ENCODE data around the gene CEACAM16. TPM values are rescaled to one million over a fixed set of nuclear protein-coding genes. Genes with fewer than 3 reads are reported as not detected.
A peak's percentile ranks its signal among the peaks of the same experiment; 100 is the strongest.

Gene CEACAM16
- total RNA-seq, 4 donors from 2014 or later: not detected

DNA sequence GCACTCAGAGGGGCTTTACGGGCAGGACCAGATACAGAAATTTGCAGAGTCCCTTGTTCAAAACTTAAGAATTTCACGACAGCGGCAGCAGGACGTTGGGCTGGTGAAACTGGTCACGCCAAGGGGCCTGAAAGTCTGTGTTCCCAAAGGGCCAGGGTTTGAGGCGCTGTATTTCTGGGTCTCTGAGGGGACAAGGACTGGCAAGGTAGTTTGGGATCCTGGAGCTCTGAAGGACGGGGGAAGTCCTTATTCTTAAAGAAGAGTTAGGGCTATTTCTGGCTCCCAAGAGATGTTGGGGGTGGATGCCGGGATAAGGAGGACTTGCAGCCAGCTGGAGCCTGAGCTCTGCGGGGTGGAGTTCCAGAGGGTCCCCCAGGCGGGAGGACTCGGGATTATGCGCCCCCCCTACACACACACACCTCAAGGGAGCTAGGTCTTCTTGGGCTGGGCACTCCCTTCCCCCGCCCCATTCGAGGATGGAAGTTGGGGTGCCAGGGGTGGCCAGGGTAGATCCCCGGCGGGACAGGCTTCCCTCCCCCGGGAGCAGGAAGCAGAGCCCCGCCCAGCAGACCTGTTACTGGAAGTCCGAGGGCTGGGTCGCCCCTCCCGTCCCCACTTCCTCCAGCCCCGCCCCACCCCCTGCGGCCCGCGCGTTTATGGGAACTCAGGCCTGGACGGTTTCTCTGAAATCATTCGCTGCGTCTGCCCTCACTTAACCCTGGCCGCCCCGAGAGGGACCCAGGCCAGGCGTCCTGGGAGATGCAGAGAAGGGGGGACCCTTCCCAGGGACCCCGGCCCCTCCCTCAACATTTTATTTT is 55.2 kb downstream of the CEACAM16 start:
- TF ChIP-seq, protein P1, sequence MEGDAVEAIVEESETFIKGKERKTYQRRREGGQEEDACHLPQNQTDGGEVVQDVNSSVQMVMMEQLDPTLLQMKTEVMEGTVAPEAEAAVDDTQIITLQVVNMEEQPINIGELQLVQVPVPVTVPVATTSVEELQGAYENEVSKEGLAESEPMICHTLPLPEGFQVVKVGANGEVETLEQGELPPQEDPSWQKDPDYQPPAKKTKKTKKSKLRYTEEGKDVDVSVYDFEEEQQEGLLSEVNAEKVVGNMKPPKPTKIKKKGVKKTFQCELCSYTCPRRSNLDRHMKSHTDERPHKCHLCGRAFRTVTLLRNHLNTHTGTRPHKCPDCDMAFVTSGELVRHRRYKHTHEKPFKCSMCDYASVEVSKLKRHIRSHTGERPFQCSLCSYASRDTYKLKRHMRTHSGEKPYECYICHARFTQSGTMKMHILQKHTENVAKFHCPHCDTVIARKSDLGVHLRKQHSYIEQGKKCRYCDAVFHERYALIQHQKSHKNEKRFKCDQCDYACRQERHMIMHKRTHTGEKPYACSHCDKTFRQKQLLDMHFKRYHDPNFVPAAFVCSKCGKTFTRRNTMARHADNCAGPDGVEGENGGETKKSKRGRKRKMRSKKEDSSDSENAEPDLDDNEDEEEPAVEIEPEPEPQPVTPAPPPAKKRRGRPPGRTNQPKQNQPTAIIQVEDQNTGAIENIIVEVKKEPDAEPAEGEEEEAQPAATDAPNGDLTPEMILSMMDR (IDR thresholded peaks at IDR 0.05): no peak
- peak; percentile 21 to 78 for TF ChIP-seq POLR2A (IDR thresholded peaks at IDR 0.05)

DNA sequence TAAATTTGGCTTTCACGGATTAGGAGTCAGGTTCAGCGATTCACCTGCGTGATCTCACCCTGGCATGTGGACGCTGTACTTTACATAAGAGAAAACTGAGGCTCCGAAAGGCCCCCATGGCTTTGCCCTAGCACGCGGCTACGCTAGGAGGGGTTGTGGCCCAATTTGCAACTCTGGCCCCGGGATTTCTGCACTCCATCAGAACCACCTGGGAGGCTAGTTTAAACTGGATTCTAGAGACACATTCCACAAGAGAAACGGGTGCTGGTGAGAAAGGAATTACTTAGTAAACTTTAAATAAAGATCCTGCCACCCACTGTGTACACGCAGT is 55.8 kb downstream of the CEACAM16 start:
- DNase-seq: no peak
- peak overlapping the region; percentile 37 to 55 (median 50) for H3K4me3 ChIP-seq
- H3K27ac ChIP-seq: peak overlapping the region; percentile 80 to 95 (median 90)
- peaks cover 15 to 77% (median 26%) of the 10 kb centered on the region in 4 donors for H3K4me1 ChIP-seq
- no peaks in the 10 kb centered on the region for H3K9me3 ChIP-seq
- TF ChIP-seq, protein P1 (IDR thresholded peaks at IDR 0.05): no peak
- TF ChIP-seq POLR2A (IDR thresholded peaks at IDR 0.05): no peak
- H3K36me3 ChIP-seq: peaks cover 0 to 59% (median 0%) of the 10 kb centered on the region in 3 donors
- no peaks in the 10 kb centered on the region for H3K27me3 ChIP-seq

More for the DNA sequence above, 55.2 kb downstream of the CEACAM16 start:
- Histone ChIP-seq H3K4me3 (peak overlapping the region; percentile 37 to 55 (median 50)), H3K36me3 (peaks cover 0 to 53% (median 0%) of the 10 kb centered on the region in 3 donors), H3K27me3 (no peaks in the 10 kb centered on the region), H3K27ac (peak overlapping the region; percentile 80 to 95 (median 90)), H3K9me3 (no peaks in the 10 kb centered on the region), H3K4me1 (peaks cover 15 to 77% (median 29%) of the 10 kb centered on the region in 4 donors)
- peak; percentile 96 to 98 (median 97) for DNase-seq

DNA sequence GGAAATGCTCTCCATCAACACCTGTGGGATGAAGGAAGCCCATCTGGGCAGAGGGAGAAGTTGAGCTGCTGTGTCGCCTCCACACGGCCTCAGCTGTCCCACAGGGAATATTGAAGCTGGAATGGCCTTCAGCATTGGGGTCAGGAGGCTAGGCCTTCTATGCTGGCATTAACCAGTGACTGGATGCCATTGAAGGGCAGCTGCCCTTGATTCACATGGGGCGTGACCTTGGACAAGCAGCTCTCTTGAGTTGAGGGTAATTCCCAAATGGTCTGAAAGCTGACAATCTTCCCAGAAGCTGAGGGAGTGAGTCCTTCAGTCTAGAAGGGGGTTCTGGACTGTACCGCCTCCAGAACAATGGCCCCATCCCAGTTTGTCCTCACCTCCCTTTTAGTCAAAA is 56.3 kb downstream of the CEACAM16 start:
- H3K9me3 ChIP-seq: no peaks in the 10 kb centered on the region
- TF ChIP-seq, protein P1 (IDR thresholded peaks at IDR 0.05): no peak
- TF ChIP-seq POLR2A (IDR thresholded peaks at IDR 0.05): no peak
- peaks cover 0 to 64% (median 0%) of the 10 kb centered on the region in 3 donors for H3K36me3 ChIP-seq
- H3K4me3 ChIP-seq: peak overlapping the region in 2 of 4 donors; percentile 51 to 55
- H3K27ac ChIP-seq: peak overlapping the region; percentile 80 to 95 (median 90)
- H3K4me1 ChIP-seq: peaks cover 15 to 73% (median 25%) of the 10 kb centered on the region in 4 donors
- DNase-seq: no peak
- H3K27me3 ChIP-seq: no peaks in the 10 kb centered on the region

DNA sequence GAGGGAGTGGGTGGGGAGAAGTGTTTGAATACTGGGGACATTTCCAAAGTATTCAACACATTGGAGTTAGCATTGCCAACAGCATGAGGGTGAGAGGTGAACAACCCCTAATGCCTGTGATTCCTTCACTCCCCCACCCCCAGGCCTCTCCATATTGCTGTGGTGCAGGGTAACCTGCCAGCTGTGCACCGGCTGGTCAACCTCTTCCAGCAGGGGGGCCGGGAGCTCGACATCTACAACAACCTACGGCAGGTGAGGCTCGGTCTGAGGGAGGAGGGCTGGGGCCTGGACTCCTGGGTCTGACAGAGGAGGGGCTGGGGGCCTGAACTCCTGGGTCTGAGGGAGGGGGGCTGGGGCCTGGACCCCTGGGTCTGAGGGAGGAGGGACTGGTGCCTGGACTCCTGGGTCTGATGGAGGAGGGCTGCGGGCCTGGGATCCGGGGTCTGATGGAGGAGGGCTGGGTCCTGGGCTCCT is 57.2 kb downstream of the CEACAM16 start:
- H3K4me3 ChIP-seq: no peak overlapping the region
- H3K27ac ChIP-seq: peak overlapping the region; percentile 56 to 95 (median 70)
- TF ChIP-seq, protein P1 (IDR thresholded peaks at IDR 0.05): no peak
- TF ChIP-seq POLR2A (IDR thresholded peaks at IDR 0.05): no peak
- DNase-seq: no peak
- no peaks in the 10 kb centered on the region for H3K27me3 ChIP-seq
- peaks cover 13 to 64% (median 19%) of the 10 kb centered on the region in 4 donors for H3K4me1 ChIP-seq
- peaks cover 0 to 68% (median 0%) of the 10 kb centered on the region in 3 donors for H3K36me3 ChIP-seq
- no peaks in the 10 kb centered on the region for H3K9me3 ChIP-seq

DNA sequence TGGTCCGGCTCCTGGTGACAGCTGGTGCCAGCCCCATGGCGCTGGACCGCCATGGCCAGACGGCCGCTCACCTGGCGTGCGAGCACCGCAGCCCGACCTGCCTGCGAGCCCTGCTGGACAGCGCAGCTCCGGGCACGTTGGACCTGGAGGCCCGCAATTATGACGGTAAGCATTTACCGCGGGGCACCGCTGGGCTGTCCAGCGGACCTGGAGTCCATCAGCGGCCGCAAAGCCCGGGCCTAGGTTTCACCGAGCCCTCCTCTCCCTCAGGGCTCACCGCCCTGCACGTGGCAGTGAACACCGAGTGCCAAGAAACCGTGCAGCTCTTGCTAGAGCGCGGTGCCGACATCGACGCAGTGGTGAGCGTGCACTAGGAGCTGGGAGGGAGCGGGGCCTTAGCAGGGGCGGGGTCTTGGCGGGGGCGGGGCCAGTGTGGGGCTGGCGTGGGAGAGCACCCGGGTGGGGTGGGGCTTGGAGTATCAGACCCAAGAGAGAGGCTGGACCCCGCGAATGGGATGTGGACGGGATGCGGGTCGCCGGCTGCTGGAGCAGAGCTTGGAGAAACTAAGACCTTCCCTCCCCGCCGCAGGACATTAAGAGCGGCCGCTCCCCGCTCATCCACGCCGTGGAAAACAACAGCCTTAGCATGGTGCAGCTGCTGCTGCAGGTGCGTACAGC is 58.2 kb downstream of the CEACAM16 start:
- Histone ChIP-seq H3K36me3 (peaks cover 0 to 65% (median 0%) of the 10 kb centered on the region in 3 donors), H3K4me1 (peaks cover 10 to 55% (median 18%) of the 10 kb centered on the region in 4 donors), H3K4me3 (peak overlapping the region; percentile 12 to 46 (median 22)), H3K9me3 (no peaks in the 10 kb centered on the region), H3K27me3 (no peaks in the 10 kb centered on the region), H3K27ac (peak overlapping the region; percentile 59 to 95 (median 73))
- no peak for DNase-seq
- TF ChIP-seq, protein P1 (IDR thresholded peaks at IDR 0.05): no peak
- TF ChIP-seq POLR2A (IDR thresholded peaks at IDR 0.05): no peak

Measured in Peyer's patch (tissue), 4 donors.